GM18907 (cell line): ENCODE results near the gene NDE1.
"Not testable (repeated sequence)": the region's sequence is repeated elsewhere in the genome, so short reads cannot be mapped to it uniquely, and the experiment has no call there.

ENCODE experiments used
- ATAC-seq: cut with Tn5 transposase; IDR thresholded peaks from one replicate; pipeline ENCODE4 v1.9.1; 2021; ENCODE audit warnings: mild to moderate bottlenecking, moderate library complexity; ENCODE audit not compliant: unreplicated experiment

NDE1 gene

GRCh38 chr16:15692508-15692907, 42.5 kb downstream of the NDE1 start:
- ATAC-seq = not testable (repeated sequence)

GRCh38 chr16:15694499-15694898, 44.5 kb downstream of the NDE1 start:
- no peak for ATAC-seq

GRCh38 chr16:15699819-15700218, 49.8 kb downstream of the NDE1 start:
- ATAC-seq = no peak

GRCh38 chr16:15701367-15701766, 51.3 kb downstream of the NDE1 start:
- no peak for ATAC-seq

- no peak for ATAC-seq
Observed at GRCh38 chr16:15701975-15702970, 52.2 kb downstream of the NDE1 start.

GRCh38 chr16:15703029-15703736, 53.1 kb downstream of the NDE1 start:
- ATAC-seq = no peak

- no peak for ATAC-seq
Observed at GRCh38 chr16:15704545-15704987, 54.5 kb downstream of the NDE1 start.

- no peak for ATAC-seq
Observed at GRCh38 chr16:15705064-15705565, 55.1 kb downstream of the NDE1 start.

- no peak for ATAC-seq
Observed at GRCh38 chr16:15707332-15707731, 57.3 kb downstream of the NDE1 start.

- ATAC-seq = no peak
Observed at GRCh38 chr16:15708096-15708495, 58.1 kb downstream of the NDE1 start.

GRCh38 chr16:15708997-15709396, 59.0 kb downstream of the NDE1 start:
- ATAC-seq = no peak

- ATAC-seq = no peak
Observed at GRCh38 chr16:15714393-15715172, 64.5 kb downstream of the NDE1 start.

- no peak for ATAC-seq
Observed at GRCh38 chr16:15715221-15715620, 65.2 kb downstream of the NDE1 start.

GRCh38 chr16:15716694-15717447, 66.8 kb downstream of the NDE1 start:
- no peak for ATAC-seq

- no peak for ATAC-seq
Observed at GRCh38 chr16:15721018-15721417, 71.0 kb downstream of the NDE1 start.

GRCh38 chr16:15723808-15724207, 73.8 kb downstream of the NDE1 start:
- ATAC-seq = no peak

- ATAC-seq = no peak
Observed at GRCh38 chr16:15725641-15726240, 75.7 kb downstream of the NDE1 start.

GRCh38 chr16:15726715-15727114, 76.7 kb downstream of the NDE1 start:
- ATAC-seq = no peak

- not testable (repeated sequence) for ATAC-seq
Observed at GRCh38 chr16:15727697-15728096, 77.7 kb downstream of the NDE1 start.

GRCh38 chr16:15729152-15729551, 79.1 kb downstream of the NDE1 start:
- ATAC-seq = no peak
